ENCODE results near the gene CLCN5. TPM values are rescaled to one million over a fixed set of nuclear protein-coding genes. Genes with fewer than 3 reads are reported as not detected.

The CLCN5 gene
- total and polyA plus RNA-seq, 12 donors, result 0.83 to 3.6 (median 1.6) TPM

DNA sequence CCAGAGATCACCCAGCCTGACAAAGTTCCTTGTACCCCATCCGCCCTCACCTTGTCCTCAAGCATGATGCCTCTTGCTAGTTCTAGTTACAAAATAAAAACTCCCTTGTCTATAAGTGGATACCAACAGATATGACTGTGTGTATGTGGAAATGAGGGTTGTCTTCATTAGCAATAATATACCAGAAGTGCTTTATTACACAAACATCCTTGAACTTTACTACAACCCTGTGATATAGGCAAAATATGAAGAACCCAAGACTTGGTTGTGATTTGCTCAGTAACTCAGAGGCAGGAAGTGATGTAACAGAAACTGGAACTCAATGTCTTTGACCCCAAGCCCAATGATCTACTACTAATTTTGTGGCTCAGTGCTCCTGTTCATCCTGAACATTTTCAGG, 180.8 kb downstream of the CLCN5 start:
- WGBS, 2 donors, result 93 to 100% methylated on average over 1 of the region's 1 CpG
- no peaks in the 10 kb centered on the region for H3K36me3 ChIP-seq
- intact Hi-C loops (cut with DNase I), result loop anchor here in 6 of 10 donors (2.0 to 10.0 kb wide), 4 partner anchors 100 to 479 kb away; no protein-coding TSS in a partner anchor
- H3K4me3 ChIP-seq, result no peak overlapping the region
- DNase-seq (no peak), ATAC-seq (no peak)
- H3K4me1 ChIP-seq, result no peaks in the 10 kb centered on the region
- no peaks in the 10 kb centered on the region for H3K9me3 ChIP-seq
- H3K27ac ChIP-seq, result no peak overlapping the region
- peaks cover 0 to 31% (median 0%) of the 10 kb centered on the region in 7 donors for H3K27me3 ChIP-seq
- TF ChIP-seq CTCF (IDR thresholded peaks at IDR 0.05), result no peak

DNA sequence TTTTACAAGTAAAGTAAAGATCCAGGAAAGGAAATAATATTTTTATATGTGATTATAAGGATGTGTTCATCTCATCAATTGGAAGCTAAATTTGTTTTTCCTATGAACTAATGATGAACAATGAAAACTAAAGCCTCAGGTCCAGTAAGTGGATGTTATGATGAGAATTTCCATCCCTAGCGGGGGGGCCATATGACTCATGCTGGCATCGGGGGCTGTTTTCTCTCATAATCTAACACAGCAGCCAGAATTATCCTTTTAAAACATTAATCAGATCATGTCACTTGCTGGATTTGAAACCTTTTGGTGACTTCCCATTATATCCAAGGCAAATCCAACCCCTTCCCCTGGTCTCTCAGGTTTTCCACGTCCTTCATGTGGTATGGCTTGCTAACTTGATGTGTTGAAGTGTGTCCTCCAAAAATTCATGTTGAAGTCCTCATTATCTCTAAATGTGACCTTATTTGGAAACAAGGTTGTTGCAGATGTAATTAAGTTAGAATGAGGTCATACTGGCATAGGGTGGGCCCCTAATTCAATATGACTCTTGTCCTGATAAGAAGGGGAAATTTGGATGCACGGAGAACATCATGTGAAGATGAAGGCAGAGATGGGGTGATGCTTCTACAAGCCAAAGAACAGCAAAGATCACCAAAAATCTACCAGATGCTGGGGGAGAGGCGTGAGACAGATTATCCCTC, 181.6 kb downstream of the CLCN5 start:
- no peaks in the 10 kb centered on the region for H3K9me3 ChIP-seq
- H3K36me3 ChIP-seq, result no peaks in the 10 kb centered on the region
- no peak for DNase-seq
- no peak overlapping the region for H3K27ac ChIP-seq
- 68% methylated on average over 5 of the region's 5 CpGs for WGBS, 2 donors
- intact Hi-C loops (cut with DNase I), result loop anchor here in 6 of 10 donors (2.0 to 10.0 kb wide), 4 partner anchors 99 to 478 kb away; no protein-coding TSS in a partner anchor
- no peaks in the 10 kb centered on the region for H3K4me1 ChIP-seq
- ATAC-seq, result no peak
- peaks cover 0 to 37% (median 0%) of the 10 kb centered on the region in 7 donors for H3K27me3 ChIP-seq
- H3K4me3 ChIP-seq, result no peak overlapping the region
- no peak for TF ChIP-seq CTCF (IDR thresholded peaks at IDR 0.05)

- Histone ChIP-seq H3K4me1 (no peaks in the 10 kb centered on the region), H3K4me3 (no peak overlapping the region), H3K9me3 (no peaks in the 10 kb centered on the region), H3K27me3 (peaks cover 0 to 22% (median 0%) of the 10 kb centered on the region in 7 donors), H3K27ac (no peak overlapping the region), H3K36me3 (no peaks in the 10 kb centered on the region)
- intact Hi-C loops (cut with DNase I), result loop anchor here in 3 of 10 donors (10.0 kb wide), 1 partner anchor 469 kb away; no protein-coding TSS in a partner anchor
- WGBS, 2 donors, result 84 to 88% methylated on average over 6 of the region's 6 CpGs
- TF ChIP-seq CTCF (IDR thresholded peaks at IDR 0.05), result no peak
- ATAC-seq (no peak), DNase-seq (no peak)
Observed at GRCh38 chrX:50106051-50106675, 183.8 kb downstream of the CLCN5 start.

- no peak overlapping the region for H3K27ac ChIP-seq
- no peaks in the 10 kb centered on the region for H3K36me3 ChIP-seq
- no peak overlapping the region for H3K4me3 ChIP-seq
- H3K27me3 ChIP-seq, result peaks cover 0 to 20% (median 0%) of the 10 kb centered on the region in 7 donors
- H3K9me3 ChIP-seq, result no peaks in the 10 kb centered on the region
- 90 to 96% methylated on average over 2 of the region's 2 CpGs for WGBS, 2 donors
- no peak for ATAC-seq
- no peak for DNase-seq
- H3K4me1 ChIP-seq, result peaks cover 0 to 5% (median 0%) of the 10 kb centered on the region in 9 donors
- no peak for TF ChIP-seq CTCF (IDR thresholded peaks at IDR 0.05)
- intact Hi-C loops (cut with DNase I), result loop anchor here in 3 of 10 donors (10.0 kb wide), 1 partner anchor 467 kb away; no protein-coding TSS in a partner anchor
Observed at GRCh38 chrX:50107470-50107869, 185.1 kb downstream of the CLCN5 start.
